Subcutaneous adipose tissue (tissue), 4 donors: ENCODE data around the gene TYMP. TPM values are rescaled to one million over a fixed set of nuclear protein-coding genes. Genes with fewer than 3 reads are reported as not detected.

Experiments used
- total RNA-seq, 4 donors: library from RNA; depleted of rRNA; stranded (reverse); fragments of >200 nt; gene quantifications; one replicate each; pipeline ENCODE4 v1.1.0, GENCODE V29; 2016
- TF ChIP-seq, protein P1 (sequence below): fragments of 450-650 bp; IDR thresholded peaks from one replicate; pipeline ENCODE4 v1.5.1; 2016; ENCODE audit warnings: low read depth, mild to moderate bottlenecking, control low read depth, antibody characterized with exemption, moderate library complexity

Gene TYMP, protein sequence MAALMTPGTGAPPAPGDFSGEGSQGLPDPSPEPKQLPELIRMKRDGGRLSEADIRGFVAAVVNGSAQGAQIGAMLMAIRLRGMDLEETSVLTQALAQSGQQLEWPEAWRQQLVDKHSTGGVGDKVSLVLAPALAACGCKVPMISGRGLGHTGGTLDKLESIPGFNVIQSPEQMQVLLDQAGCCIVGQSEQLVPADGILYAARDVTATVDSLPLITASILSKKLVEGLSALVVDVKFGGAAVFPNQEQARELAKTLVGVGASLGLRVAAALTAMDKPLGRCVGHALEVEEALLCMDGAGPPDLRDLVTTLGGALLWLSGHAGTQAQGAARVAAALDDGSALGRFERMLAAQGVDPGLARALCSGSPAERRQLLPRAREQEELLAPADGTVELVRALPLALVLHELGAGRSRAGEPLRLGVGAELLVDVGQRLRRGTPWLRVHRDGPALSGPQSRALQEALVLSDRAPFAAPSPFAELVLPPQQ
- total RNA-seq = 100 to 1,000 TPM in 3 of 4 donors, 10 to 100 TPM in 1; 28.9 to 129 (median 108) TPM

DNA sequence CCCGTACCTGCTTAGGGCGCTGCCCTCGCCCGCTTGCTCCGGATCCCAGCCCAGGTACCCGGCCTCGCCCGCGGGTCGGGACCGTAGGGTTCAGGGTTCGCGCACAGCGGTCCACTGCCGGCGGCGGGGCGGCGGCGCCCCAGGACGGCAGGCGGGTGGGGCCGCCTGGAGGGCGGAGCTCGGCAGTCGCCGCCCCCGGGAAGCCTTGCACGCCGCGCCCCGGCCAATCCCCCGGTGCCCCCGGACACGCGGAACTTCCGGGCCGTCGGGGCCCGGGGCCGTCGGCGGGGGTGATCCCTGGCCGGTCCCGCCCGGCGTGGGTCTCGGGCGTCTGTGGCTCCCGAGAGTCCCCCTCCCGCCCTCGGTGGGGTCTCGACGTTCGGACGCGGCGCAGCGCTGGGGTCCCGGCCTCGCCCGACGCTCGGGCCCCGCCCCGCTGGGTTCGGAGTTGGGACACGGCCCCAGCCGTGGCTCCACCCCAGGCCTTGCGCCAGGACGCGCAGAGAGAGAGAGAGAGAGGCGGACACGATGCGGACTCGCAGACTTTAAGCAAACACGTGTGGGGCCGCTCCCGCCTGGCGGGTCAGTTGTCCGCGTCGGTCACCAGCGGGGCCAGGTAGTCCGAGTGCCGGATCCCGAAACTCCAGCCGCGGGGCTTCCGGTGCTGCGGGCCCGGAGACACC lies at the start of gene TYMP:
TYMP (minus strand) TSS at position 116 of the 683 bp plus-strand sequence. CDS start 303 bp downstream, outside the sequence.
- TF ChIP-seq, protein P1, sequence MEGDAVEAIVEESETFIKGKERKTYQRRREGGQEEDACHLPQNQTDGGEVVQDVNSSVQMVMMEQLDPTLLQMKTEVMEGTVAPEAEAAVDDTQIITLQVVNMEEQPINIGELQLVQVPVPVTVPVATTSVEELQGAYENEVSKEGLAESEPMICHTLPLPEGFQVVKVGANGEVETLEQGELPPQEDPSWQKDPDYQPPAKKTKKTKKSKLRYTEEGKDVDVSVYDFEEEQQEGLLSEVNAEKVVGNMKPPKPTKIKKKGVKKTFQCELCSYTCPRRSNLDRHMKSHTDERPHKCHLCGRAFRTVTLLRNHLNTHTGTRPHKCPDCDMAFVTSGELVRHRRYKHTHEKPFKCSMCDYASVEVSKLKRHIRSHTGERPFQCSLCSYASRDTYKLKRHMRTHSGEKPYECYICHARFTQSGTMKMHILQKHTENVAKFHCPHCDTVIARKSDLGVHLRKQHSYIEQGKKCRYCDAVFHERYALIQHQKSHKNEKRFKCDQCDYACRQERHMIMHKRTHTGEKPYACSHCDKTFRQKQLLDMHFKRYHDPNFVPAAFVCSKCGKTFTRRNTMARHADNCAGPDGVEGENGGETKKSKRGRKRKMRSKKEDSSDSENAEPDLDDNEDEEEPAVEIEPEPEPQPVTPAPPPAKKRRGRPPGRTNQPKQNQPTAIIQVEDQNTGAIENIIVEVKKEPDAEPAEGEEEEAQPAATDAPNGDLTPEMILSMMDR = no peak

DNA sequence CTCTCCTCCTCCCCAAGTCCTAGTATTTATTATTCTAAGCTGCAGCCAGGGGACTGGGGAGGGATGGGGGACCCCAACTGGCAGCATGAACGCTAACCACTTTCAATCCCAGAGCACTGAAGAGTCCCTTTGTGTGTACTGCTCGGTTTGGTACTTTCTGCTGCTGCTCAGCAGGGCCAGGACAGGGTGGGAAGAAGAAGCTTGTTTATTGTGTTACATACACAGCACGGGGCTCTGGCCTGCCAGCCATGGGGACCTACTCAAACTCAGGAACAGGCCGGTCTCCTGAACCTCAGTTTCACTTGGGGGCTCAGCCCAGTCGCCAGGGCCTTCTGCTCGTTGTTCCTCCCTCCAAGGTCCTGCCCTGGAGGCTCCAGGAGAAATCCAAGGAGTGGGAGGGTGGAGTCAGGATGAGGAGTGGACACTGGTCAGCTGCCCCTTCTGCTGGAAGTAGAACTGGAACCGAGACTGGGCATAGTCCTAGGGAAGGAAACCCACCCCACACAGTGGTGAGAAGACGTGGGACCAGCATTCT lies 49.0 kb upstream of the TYMP start:
- TF ChIP-seq, protein P1 = no peak

DNA sequence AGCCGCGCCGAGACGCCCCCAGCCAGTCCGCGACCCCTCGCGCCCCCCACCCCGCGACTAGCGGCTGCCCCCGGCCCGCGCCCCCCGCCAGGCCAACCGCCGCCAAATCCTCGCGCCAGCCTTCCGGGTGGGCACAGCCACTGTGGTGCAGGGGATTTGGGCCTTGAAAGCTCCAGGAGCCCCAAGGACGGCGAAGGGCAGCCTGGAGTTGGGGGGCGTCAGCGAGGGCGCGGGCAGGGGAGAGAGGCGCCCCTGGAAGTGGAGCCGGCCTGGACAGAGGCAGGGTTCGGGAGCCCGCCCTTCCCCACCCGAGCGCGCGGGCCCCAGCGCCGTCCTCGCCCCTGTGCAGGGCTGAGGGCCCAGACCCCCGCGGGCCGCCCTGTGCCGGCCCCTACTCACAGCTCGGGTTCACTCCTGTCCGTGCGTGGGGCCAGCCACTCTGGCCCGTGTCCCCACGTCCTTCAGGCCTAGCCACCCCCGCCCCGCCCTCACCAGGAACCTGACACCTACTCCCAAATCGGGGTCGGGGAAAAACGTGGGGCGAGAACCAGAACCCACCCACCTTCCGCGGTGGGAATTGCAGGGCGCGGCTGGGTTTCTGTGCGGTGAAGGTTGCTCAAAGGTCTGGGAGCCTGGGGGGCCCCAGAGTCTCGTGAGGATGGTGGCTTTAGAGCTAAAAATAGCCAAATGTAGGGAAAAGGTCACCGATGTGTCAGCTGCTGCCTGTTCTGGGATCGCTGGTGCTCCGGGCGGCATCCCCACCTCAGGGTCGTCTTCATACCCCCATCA lies 48.4 kb upstream of the TYMP start, which contains the start of gene CPT1B:
CPT1B (minus strand) TSS at position 441 of the 789 bp plus-strand sequence. CDS start 512 bp downstream, outside the sequence.
- TF ChIP-seq, protein P1 = no peak

DNA sequence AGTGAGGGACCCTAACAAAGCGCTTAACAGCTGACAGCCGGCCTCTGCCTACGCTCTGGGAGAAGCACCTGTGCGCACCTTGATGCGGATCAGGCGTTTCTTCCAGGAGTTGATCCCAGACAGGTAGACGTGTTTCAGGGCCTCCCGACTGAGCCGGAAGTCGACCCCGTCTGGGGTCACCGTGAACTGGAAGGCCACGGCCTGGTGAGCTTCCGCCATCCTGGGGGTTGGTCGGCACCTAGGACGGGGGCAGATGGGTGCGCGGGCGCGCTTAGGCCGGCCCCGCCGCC lies 47.8 kb upstream of the TYMP start:
- TF ChIP-seq, protein P1 = no peak

DNA sequence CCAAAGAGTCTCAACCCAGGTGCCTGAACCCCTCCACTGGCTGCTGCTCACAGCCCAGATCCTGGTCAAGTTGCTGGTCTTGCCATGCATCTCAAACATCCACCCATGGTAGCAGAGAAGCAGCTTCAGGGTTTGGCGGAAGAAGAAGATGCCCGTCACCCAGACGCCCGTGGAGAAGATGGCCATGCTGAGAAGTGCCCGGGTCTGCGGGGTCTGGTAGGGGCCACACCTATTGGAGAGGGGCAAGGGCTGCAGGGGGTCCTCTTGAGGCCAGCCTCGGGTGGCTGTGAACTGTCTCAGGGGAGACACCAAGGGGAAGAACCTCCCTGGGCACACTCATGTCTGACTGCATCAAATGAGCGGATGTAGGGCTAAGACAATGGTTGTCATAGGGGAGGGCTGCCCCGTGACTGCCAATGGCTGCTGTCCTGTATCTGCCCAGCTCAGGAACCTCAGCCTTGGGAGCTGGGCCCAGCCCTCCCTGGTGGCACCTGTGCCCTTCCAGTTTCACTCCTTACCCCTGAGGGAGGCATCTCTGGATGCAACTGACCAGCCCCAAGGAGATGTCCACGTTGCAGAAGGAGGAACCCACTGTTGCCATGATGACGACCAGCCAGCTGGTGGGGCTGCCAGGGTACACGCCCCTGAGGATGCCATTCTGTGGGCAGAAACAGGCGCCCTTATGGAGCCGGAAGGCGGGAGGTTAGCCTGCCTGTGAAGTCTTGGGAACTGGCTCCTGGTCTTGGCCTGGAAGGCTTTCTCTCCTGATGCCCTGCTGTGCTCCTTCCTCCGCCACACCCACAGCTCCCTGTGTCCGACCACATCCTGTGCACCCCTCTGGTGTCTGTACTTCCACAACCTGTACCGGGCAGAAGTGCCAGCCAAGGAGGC lies 47.2 kb upstream of the TYMP start:
- TF ChIP-seq, protein P1 = no peak

DNA sequence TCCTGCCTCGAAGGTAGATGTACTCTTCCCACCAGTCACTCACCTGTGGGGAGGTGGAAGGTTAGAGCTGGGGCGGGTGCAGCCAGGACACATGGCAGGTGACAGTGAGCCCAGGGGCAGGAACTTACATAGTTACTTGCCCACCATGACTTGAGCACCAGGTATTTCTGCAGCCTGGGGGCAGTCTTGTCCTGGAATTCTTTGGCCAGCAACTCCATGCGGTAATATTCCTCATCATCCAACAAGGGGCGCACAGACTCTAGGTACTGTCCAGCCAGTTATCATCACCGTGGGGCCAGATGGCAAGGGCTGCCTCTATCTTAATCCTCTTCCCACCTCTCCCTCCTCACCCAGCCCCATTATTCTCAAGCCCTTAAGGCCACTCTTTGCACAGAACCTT lies 46.3 kb upstream of the TYMP start:
- TF ChIP-seq, protein P1 = no peak
